Motor neuron (in vitro differentiated cells): ENCODE results near the gene F2RL1. TPM values are rescaled to one million over a fixed set of nuclear protein-coding genes. Genes with fewer than 3 reads are reported as not detected.
"Not testable (repeated sequence)": the region's sequence is repeated elsewhere in the genome, so short reads cannot be mapped to it uniquely, and the experiment has no call there.

Experiments used
- ATAC-seq, 8 experiments: fragments of 200-7000 bp; cut with Tn5 transposase; replicated peaks in 6 of 8; 2 replicates each; pipeline ENCODE4 v1.8.0; 2021; ENCODE audit warnings: mild to moderate bottlenecking in 8 of 8, moderate library complexity in 8 of 8
- H3K27ac ChIP-seq, 2 donors: fragments of 250-450 bp; sonication (Bioruptor Pico); 2 replicates each; pipeline ENCODE4 v1.9.0; 2021; ENCODE audit warnings: antibody characterized with exemption in 2 of 2, mild to moderate bottlenecking in 2 of 2, moderate library complexity in 1 of 2
- H3K4me1 ChIP-seq, 2 donors: fragments of 250-450 bp; sonication (Bioruptor Pico); replicated peaks in 1 of 2; 2 replicates each; pipeline ENCODE4 v1.6.1; 2021; ENCODE audit warnings: antibody characterized with exemption in 2 of 2, mild to moderate bottlenecking in 2 of 2, moderate library complexity in 1 of 2
- H3K4me3 ChIP-seq, 5 donors: fragments of 250-450 bp; sonication (Bioruptor Pico); 2 replicates each; pipeline ENCODE4 v1.9.0; 2021; ENCODE audit warnings: antibody characterized with exemption in 5 of 5, mild to moderate bottlenecking in 5 of 5, moderate library complexity in 4 of 5
- WGBS, 10 experiments: fragments of 450-650 bp; shearing (Covaris generic); methylation state at CpG; one replicate each; pipeline ENCODE4 v1.0.0; 2022; 5-methylcytosine and 5-hydroxymethylcytosine counted together
- in situ Hi-C, 9 experiments: fragments of 400-800 bp; cut with MboI; loops; one replicate each; pipeline ENCODE4 v1.15.0; 2021; ENCODE audit warnings: low sequenced_read_pairs in 9 of 9, low pct_unique_long_range_greater_than_20kb in 2 of 9; ENCODE audit not compliant: unreplicated experiment in 9 of 9
- total RNA-seq, 8 experiments: library from RNA; unstranded; fragments of 300-600 nt; gene quantifications; 2 replicates each; pipeline versions ENCODE4 v1.2.3 to v1.2.4, GENCODE V29; 2022

Gene F2RL1
- total RNA-seq, 8 experiments from 2014 or later = 0.18 to 17.4 (median 3.0) TPM; not detected in 1

DNA sequence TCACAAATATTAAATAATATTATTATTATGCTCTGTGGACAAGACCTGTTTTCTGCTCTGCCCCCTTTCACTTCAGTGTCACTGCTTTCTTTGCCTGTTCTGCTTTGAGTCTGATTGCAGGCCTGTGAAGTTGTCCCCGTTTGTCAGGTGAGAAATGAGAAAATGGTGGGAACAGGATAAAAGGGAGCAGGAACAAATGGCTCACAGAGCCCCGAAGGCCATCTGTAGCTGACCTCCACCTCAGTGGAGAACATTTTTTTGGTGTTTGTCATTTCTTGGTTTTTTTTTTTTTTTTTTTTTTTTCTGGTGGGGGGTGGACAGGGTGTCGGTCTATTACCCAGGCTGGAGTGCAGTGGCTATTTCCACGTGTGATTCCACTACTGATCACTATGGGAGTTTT is 17.8 kb downstream of the F2RL1 start:
- Histone ChIP-seq H3K4me3 (no peak overlapping the region), H3K4me1 (peaks cover 4 to 5% of the 10 kb centered on the region in 2 donors), H3K27ac (no peak overlapping the region)
- no peak for ATAC-seq
- WGBS, 10 experiments = 0 to 100% (median 89%) methylated on average over 1 to 4 of the region's 4 CpGs; no CpG with 5 or more reads in 2 of the 10 experiments
- in situ Hi-C loops = no loop called here

DNA sequence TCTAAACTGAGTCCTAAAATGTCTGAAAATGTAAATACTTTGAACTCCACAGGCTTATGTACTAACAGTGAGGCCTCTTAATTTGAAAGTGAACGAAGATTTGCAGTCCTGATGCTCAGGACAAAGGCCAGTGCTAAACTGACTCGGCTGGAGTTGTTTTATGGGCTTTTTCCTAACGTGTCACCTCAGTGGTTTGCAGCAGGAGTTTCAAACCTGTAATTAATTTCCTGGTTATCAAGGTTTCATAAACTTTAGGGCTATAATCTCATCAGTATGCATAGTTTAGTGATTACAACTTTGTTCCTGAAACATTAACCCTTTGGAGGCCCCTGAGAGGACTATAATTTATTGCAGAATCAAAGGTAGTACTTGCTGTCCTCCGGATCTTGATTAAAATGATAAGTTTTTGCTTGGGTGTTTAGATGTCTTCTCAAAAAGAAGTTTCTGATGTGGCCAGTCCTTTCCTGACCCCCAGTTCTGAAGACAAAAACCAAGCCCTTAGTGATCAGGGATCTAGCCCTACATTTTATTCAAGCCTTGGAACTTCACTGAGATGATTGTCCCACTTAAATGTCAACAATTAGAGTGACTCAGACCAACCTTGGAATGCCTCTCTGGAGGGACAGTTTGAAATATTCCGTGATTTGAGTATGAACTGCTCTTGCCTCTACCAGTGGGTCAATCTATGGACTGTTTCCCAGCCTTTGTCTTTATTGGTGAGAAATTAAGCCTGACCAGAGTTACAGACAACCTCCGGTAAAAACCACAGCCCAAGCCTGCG is 19.8 kb downstream of the F2RL1 start:
- peak in 1 of 8 experiments; percentile 22 for ATAC-seq
- no peak overlapping the region for H3K27ac ChIP-seq
- H3K4me3 ChIP-seq = no peak overlapping the region
- H3K4me1 ChIP-seq = peaks cover 4 to 5% of the 10 kb centered on the region in 2 donors
- in situ Hi-C loops = no loop called here
- 0 to 75% (median 45%) methylated on average over 1 to 7 of the region's 7 CpGs; no CpG with 5 or more reads in 1 of the 10 experiments for WGBS, 10 experiments

DNA sequence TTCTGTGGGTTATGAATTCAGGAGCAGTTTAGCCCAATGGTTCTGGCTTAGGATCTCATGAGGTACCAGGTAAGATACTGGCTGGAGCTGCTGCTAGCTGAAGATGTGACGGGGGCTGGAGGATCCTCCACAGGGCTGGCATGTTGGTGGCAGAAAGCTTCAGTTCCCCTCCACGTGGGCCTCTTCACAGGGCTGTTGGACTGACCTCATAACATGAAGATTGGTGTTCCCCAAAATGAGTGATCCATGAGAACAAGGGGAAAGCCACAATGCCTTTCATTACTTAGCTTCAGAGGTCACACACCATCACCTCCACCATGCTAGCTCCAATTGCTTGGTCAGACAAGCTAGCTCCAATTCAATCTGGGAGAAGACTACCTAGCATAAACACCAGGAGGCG is 22.5 kb downstream of the F2RL1 start:
- peaks cover 4 to 5% of the 10 kb centered on the region in 2 donors for H3K4me1 ChIP-seq
- WGBS, 10 experiments = 21 to 100% (median 88%) methylated on average over 1 to 3 of the region's 3 CpGs; no CpG with 5 or more reads in 3 of the 10 experiments
- no peak for ATAC-seq
- in situ Hi-C loops = no loop called here
- no peak overlapping the region for H3K4me3 ChIP-seq
- H3K27ac ChIP-seq = no peak overlapping the region

DNA sequence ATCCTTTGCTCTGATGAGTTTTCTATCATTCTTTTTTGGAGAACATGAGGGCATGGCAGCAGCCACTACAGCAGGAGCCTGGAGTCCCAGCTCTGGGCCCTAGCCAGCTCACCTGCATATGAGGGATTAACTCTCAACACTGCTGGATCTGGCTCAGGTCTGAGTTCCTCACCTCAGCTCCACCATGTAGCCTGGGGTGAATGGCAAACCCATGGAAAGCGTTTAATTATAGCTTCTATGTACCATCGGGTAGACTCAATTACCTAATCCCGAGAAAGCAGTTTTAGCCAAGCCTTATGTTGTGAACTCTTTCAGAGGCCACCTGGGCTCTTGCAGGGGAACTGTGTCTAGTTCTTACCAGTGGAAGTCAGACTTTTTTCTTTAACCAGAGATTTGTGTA is 27.1 kb downstream of the F2RL1 start:
- no peak for ATAC-seq
- Histone ChIP-seq H3K27ac (no peak overlapping the region), H3K4me3 (no peak overlapping the region), H3K4me1 (no peaks in the 10 kb centered on the region)
- in situ Hi-C loops = no loop called here
- WGBS, 10 experiments = 64 to 100% (median 83%) methylated on average over 1 to 3 of the region's 3 CpGs; no CpG with 5 or more reads in 4 of the 10 experiments

DNA sequence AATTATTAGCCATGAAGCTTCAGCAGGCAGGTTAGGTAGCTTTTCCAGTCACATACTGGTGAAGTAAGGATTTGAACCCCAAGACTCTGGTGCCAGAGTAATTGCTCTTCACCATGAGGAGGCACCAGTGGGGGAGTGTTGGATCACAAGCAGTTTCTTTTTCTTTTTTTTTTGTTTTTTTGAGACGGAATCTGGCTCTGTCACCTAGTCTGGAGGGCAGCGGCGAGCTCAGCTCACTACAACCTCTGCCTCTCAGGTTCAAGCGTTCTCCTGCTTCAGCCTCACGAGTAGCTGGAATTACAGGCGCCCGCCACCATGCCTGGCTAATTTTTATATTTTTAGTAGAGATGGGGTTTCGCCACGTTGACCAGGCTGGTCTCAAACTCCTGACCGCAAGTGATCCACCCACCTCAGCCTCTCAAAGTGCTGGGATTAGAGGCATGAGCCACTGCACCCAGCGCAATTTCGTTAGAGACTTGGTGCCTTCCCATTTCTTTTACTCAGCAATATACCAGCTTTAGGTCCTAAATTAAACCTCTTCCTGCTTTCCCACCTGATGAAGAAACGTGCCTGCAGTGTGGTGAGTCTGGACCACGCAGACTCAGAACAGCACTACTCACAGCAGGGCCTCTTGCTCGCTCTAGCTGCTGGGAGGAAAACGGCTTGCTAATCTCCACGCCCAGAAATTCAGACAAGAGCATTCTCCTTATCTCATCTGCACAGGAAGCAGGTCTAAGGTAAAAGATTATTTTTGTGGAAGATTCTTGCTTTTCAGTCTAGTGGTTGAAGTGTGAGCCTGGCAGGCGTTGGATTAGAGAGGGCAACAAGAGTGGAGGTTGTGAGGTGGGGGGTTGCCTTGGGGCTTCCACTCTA is 30.8 kb downstream of the F2RL1 start, which contains the start of gene S100Z:
S100Z (plus strand) TSS at position 596 of the 873 bp plus-strand sequence. CDS start 25,346 bp downstream, outside the sequence.
- no peak for ATAC-seq
- no peaks in the 10 kb centered on the region for H3K4me1 ChIP-seq
- in situ Hi-C loops = loop anchor here in 1 of 9 experiments (25.0 kb wide), 1 partner anchor 163 kb away; no protein-coding TSS in a partner anchor
- no peak within 1 kb of the TSS for H3K27ac ChIP-seq
- 48 to 100% (median 75%) methylated on average over 1 to 12 of the region's 18 CpGs for WGBS, 10 experiments
- H3K4me3 ChIP-seq = no peak within 1 kb of the TSS

DNA sequence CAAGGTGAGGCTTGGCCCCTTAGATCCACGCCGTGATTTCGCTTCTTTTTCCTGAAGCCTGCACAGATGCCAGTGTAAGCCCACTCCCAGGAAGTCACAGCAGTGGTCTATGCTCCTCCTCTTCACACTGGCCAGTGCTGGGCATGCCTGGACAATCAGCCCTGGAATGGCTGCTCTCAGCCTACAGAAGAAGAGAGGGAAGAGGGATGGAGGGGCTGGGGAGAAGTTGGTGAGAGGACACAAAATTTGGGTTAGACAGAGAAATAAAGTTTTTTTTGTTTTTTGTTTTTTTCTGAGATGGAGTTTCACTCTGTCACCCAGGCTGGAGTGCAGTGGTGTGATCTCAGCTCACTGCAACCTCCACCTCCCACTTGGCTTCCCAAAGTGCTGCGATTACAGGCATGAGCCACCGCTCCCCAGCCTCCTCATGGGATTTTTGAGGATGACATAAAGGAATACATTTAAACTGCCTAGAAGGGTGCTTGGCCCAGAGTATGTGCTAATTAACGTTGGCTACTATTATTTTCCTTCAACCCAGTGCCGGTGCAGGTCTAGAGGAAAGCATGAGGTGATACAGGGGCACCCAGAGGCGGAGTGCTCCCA is 31.8 kb downstream of the F2RL1 start:
- in situ Hi-C loops = loop anchor here in 1 of 9 experiments (25.0 kb wide), 1 partner anchor 162 kb away; no protein-coding TSS in a partner anchor
- H3K27ac ChIP-seq = no peak overlapping the region
- no peak for ATAC-seq
- H3K4me1 ChIP-seq = no peaks in the 10 kb centered on the region
- no peak overlapping the region for H3K4me3 ChIP-seq
- WGBS, 10 experiments = 20 to 100% (median 74%) methylated on average over 1 to 6 of the region's 8 CpGs; no CpG with 5 or more reads in 2 of the 10 experiments

DNA sequence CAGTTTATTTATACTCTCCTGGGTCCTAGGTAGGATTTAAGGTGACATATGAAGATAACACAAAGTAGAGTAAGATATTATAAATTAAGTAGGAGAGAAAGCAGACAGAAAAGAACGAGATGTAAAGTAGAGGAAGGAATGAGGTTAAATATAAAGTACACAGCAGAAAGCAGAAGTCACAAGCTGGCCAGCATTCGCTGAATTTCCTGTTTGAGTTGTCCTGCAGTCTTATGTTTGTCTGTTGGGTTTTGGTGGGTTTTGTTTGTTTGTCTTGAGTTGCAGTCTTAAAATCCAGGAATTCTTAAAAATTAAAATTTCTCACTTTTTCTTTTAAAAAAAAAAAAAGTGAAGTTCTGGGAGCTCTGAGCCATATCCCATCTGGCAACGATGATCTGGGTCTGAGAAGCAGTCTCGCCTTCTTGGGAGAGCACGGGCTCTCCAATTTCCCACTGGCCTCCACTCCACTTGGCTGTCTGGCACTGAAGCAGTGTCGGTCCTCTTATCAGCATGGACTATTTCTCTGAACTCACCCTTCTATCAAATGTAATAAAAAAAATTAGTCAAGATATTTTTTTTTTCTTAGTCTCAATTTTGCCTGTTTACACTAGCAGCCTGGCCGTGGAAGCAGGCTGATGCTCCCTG is 33.0 kb downstream of the F2RL1 start:
- no peak for ATAC-seq
- Histone ChIP-seq H3K4me1 (no peaks in the 10 kb centered on the region), H3K4me3 (no peak overlapping the region), H3K27ac (no peak overlapping the region)
- in situ Hi-C loops = loop anchor here in 1 of 9 experiments (25.0 kb wide), 1 partner anchor 160 kb away; no protein-coding TSS in a partner anchor
- 0 to 100% (median 72%) methylated on average over 2 to 7 of the region's 7 CpGs for WGBS, 10 experiments

DNA sequence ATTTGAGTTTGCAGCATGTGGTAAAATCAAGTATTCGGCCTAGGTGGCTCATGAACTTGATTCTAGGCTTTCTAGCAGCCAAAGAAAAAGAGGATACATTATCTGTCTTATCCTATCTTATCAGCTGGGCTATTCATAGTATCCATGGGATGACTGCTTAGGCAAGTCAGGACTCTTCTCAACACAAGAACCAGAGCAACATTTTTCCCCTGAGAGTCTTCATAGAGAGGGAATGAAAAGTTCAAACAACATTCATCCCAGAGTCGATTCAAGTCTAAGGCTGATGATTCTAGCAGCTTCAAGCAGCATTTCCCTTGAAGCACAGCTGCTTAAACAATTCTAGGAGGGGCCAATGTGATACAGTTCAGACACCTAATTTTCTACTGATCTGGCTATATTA is 33.9 kb downstream of the F2RL1 start:
- Histone ChIP-seq H3K4me1 (no peaks in the 10 kb centered on the region), H3K4me3 (no peak overlapping the region), H3K27ac (no peak overlapping the region)
- no peak for ATAC-seq
- 17 to 88% (median 61%) methylated on average over 1 to 2 of the region's 2 CpGs; no CpG with 5 or more reads in 2 of the 10 experiments for WGBS, 10 experiments
- in situ Hi-C loops = loop anchor here in 1 of 9 experiments (25.0 kb wide), 1 partner anchor 160 kb away; no protein-coding TSS in a partner anchor

DNA sequence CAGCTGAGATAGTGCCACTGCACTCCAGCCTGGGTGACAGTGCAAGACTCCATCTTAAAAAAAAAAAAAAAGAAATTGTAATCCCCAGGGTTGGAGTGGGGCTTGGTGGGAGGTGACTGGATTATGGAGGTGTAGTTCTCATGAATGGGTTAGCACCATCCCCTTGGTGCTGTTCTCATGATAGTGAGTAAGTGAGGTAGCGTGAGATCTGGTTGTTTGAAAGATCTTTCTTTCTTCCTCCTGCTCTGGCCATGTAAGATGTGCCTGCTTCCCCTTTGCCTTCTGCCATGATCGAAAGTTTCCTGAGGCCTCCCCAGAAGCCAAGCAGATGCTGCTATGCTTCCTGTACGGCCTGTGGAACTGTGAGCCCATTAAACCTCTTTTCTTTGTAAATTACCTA is 34.9 kb downstream of the F2RL1 start:
- in situ Hi-C loops = loop anchor here in 1 of 9 experiments (25.0 kb wide), 1 partner anchor 159 kb away; no protein-coding TSS in a partner anchor
- not testable (repeated sequence) for H3K4me3 ChIP-seq, H3K4me1 ChIP-seq, ATAC-seq, H3K27ac ChIP-seq
- 36 to 100% (median 69%) methylated on average over 2 of the region's 3 CpGs; no CpG with 5 or more reads in 4 of the 10 experiments for WGBS, 10 experiments

DNA sequence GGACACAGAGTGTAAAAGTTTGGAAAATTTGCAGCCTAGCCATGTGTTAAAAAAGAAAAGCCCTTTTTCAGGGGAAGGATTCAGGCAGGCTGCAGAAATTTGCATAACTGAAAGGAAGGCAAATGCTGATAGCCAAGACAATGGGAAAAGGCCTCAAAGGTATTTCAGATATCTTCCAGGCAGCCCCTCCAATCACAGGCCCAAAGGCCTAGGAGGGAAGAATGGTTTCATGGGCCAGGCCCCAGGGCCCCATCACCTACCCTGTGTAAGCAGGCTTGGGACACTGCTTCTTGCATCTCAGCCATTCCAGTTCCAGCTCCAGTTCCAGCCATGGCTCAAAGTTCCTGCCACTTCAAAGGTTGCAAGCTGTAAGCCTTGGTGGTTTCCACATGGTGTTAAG is 35.8 kb downstream of the F2RL1 start:
- ATAC-seq = no peak
- Histone ChIP-seq H3K27ac (no peak overlapping the region), H3K4me1 (no peaks in the 10 kb centered on the region), H3K4me3 (no peak overlapping the region)
- in situ Hi-C loops = loop anchor here in 1 of 9 experiments (25.0 kb wide), 1 partner anchor 158 kb away; no protein-coding TSS in a partner anchor

DNA sequence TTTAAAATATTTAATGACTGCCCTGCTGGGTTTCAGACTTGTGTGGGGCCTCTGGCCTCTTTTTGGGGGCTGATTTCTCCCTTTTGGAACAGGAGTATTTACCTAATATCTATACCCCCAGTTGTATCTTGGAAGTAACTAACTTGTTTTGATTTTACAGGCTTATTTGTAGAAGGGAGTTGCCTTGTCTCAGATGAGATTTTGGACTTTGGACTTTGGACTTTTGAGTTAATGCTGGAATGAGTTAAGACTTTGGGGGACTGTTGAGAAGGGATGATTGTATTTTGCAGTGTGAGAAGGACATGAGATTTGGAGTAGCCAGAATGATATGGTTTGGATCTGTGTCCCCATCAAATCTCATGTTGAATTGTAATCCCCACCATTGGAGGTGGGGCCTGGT is 36.7 kb downstream of the F2RL1 start:
- not testable (repeated sequence) for H3K4me3 ChIP-seq, H3K4me1 ChIP-seq, ATAC-seq, H3K27ac ChIP-seq
- in situ Hi-C loops = loop anchor here in 1 of 9 experiments (25.0 kb wide), 1 partner anchor 157 kb away; no protein-coding TSS in a partner anchor

DNA sequence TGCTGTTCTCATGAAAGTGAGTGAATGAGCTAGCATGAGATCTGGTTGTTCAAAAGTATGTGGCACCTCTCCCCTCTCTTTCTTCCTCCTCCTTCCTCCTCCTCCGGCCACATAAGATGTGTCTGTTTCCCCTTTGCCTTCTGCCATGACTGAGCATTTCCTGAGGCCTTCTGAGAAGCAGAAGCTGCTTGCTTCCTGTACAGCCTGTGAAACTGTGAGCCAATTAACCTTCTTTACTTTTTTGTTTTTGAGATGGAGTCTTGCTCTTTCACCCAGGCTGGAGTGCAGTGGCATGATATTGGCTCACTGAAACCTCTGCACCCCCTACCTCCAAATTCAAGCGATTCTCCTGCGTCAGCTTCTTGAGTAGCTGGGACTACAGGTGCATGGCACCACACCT is 37.1 kb downstream of the F2RL1 start:
- in situ Hi-C loops = loop anchor here in 1 of 9 experiments (25.0 kb wide), 1 partner anchor 156 kb away; no protein-coding TSS in a partner anchor
- Histone ChIP-seq H3K4me3 (no peak overlapping the region), H3K27ac (no peak overlapping the region), H3K4me1 (no peaks in the 10 kb centered on the region)
- no peak for ATAC-seq
- WGBS, 10 experiments = 80 to 100% (median 97%) methylated on average over 1 to 3 of the region's 3 CpGs; no CpG with 5 or more reads in 4 of the 10 experiments
